Measurements from ENCODE around the gene ACSF3.

GRCh38 chr16:89071686-89072547 is 21.7 kb upstream of the ACSF3 start:
- TF ChIP-seq JUND (IDR thresholded peaks at IDR 0.05) (no peak), YY1 (IDR thresholded peaks at IDR 0.05) (no peak), GABPA (IDR thresholded peaks at IDR 0.05 in 1 of 2, conservative IDR thresholded peaks at IDR 0.05 in 1 of 2) (no peak), CTCF (IDR thresholded peaks at IDR 0.05; ENCODE audit: low read depth, low read length, missing input control) (no peak), ZBTB33 (IDR thresholded peaks at IDR 0.05) (no peak), TAF1 (conservative IDR thresholded peaks at IDR 0.05) (no peak), EGR1 (IDR thresholded peaks at IDR 0.05; ENCODE audit: low read depth in 2 of 2) (no peak), SP1 (IDR thresholded peaks at IDR 0.05) (no peak), MAX (IDR thresholded peaks at IDR 0.05) (no peak), HNF4G (IDR thresholded peaks at IDR 0.05) (no peak), REST (IDR thresholded peaks at IDR 0.05) (no peak)
